ENCODE measurements around the gene SLC4A8. TPM values are rescaled to one million over a fixed set of nuclear protein-coding genes. Genes with fewer than 3 reads are reported as not detected.
A peak's percentile ranks its signal among the peaks of the same experiment; 100 is the strongest.

The SLC4A8 gene
- total RNA-seq, 1 donor from 2014 or later: 1.9 TPM

GRCh38 chr12:51395283-51396230, 29.1 kb upstream of the SLC4A8 start:
- DNase-seq: no peak

- DNase-seq: no peak
Observed at GRCh38 chr12:51397670-51398069, 27.0 kb upstream of the SLC4A8 start.

- no peak for DNase-seq
Observed at GRCh38 chr12:51399891-51400290, 24.7 kb upstream of the SLC4A8 start.

DNA sequence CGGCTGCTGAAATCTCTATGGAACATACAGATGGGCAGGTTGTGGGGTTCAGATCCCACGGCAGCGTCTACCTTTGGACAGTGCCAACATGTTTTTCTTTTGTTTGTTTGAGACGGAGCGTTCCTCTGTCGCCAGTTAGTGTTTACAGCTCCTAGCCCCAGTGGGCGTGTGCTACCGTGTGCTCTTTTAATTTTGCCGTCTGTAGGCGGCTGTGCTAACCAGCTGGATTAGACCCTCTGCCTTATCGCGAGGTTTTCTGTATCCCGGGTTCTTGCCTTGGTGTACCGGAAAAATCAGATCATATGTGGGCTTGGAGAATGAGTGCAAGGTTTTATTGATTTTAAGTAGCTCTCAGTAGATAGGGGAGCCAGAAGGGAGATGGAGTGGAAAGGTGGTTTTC, 23.6 kb upstream of the SLC4A8 start:
- no peak for DNase-seq

DNA sequence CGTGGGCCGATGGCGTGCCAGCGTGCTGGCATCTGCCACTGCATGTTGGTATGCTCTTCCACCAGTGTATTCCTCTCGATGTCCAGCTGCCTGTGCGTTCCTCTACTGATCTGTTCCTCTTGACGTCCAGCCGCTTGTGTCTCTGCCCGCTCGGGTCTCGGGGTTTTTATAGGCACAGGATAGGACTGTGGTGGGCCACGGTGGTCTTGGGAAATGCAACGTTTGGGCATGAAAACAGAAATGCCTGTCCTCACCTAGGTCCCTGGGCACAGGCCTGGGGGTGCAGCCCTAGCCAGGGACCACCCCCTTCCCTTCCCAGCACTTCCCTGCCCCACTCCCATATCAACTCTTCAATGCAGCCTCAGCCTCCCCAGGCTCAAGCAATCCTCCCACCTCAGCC, 23.1 kb upstream of the SLC4A8 start:
- DNase-seq: no peak

DNA sequence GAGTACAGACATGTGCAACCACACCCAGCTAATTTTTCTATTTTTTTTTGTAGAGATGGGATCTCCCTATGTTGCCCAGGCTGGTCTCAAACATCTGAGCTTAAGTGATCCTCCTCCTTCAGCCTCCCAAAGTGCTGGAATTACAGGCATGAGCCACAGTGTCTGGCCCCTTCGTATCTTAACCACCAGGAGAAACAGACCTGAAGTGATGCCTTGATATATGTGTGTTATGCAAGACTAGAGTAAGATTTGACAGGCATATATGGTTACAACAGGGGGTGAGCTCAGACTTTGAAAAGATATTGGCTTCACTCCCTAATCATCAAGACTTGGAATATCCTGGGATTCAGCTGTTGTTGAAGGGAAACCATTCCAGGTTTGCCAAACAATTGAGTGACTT, 22.7 kb upstream of the SLC4A8 start:
- DNase-seq: no peak

GRCh38 chr12:51403159-51403558, 21.5 kb upstream of the SLC4A8 start:
- DNase-seq: no peak

- no peak for DNase-seq
Observed at GRCh38 chr12:51403681-51404136, 20.9 kb upstream of the SLC4A8 start.

- no peak for DNase-seq
Observed at GRCh38 chr12:51404627-51405026, 20.0 kb upstream of the SLC4A8 start.

DNA sequence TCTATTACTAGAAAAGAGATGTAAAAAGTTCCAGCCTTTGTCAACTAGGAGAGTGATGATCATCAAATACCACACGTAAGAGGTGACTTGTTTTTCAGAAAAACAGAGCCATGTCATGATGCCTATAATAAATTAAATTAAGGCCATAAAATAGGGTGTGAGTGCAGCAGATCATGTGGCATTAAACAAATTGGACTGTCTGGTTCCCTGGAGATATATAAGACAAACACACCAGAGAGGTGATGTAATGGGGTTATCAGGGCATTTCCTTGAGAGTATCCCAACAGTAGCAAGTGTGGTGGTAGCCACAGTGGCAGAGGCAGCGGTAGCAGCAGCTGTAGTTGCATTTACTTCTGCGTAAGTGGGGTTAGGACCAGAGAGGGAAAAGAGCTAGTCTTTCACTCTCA, 18.8 kb upstream of the SLC4A8 start:
- DNase-seq: no peak

DNA sequence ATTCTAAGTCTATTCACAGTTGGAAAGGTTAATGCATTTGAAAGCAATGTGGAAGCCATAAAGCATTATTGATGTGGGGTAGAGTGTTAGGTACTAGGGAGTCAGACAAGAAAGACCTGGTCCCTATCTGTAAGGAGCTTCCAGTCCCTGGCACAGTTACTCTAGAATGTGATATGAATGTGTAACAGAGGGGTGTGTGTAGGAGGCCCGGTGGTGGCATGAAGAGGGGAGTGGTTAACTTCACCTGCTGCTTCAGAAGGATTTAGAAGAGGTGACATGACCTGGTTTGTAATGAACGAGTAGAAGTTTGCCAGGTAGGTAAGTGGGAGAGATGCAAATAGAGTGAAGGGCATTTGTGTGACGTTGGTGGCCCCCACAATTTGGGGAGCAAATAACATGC, 18.3 kb upstream of the SLC4A8 start:
- DNase-seq: no peak

- DNase-seq: no peak
Observed at GRCh38 chr12:51406859-51407258, 17.8 kb upstream of the SLC4A8 start.

DNA sequence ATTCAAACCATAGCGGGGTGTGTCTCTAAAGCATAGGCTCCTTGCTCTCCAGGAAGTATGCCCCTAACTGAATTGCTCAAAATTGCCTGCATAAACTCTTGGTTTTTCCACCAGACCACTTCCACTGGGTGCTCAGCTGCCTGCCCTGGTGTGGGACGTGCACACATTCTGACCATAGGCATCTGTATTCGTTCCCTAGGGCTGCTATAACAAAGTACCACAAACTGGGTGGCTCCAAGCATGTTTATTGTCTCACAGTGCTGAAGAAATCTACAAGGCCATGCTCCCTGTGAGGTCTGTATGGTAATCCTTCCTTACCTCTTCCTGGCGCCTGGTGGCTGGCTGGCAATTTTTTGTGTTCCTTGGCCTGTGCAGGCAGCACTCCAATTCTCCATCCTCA, 17.0 kb upstream of the SLC4A8 start:
- no peak for DNase-seq

- no peak for DNase-seq
Observed at GRCh38 chr12:51409846-51410245, 14.8 kb upstream of the SLC4A8 start.

DNA sequence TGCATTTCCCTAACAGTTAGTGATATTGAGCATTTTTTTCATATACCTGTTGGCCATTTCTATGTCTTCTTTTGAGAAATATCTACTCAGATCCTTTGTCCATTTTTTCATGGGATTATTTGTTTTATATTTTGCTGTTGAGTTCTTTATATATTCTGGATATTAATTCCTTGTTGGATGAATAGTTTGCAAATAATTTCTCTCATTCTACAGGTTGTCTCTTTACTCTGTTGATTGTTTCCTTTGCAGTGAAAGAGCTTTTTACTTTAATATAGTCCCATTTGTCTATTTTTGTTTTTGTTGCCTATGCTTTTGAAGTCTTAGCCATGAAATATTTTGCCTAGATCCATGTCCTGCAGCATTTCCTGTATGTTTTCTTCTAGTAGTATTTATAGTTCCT, 11.5 kb upstream of the SLC4A8 start:
- DNase-seq: no peak

- DNase-seq: no peak
Observed at GRCh38 chr12:51413791-51414190, 10.8 kb upstream of the SLC4A8 start.

GRCh38 chr12:51415931-51416330, 8.7 kb upstream of the SLC4A8 start:
- no peak for DNase-seq

DNA sequence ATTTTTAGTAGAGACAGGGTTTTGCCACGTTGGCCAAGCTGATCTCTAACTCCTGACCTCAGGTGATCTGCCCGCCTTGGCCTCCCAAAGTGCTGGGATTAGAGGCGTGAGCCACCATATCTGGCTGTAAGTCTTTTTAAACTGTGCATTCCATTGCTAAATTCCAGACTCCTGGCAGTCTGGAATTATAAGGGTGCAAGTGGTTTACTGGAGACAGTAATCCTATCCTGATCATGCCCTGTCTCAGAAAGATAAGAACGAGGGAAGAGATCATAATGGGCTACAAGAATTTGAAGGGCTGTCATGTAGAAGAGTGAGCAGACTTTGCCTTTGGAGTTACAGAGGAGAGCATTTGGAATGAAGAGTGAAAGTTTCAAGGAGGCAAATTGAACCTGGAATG, 6.8 kb upstream of the SLC4A8 start:
- DNase-seq: no peak

DNA sequence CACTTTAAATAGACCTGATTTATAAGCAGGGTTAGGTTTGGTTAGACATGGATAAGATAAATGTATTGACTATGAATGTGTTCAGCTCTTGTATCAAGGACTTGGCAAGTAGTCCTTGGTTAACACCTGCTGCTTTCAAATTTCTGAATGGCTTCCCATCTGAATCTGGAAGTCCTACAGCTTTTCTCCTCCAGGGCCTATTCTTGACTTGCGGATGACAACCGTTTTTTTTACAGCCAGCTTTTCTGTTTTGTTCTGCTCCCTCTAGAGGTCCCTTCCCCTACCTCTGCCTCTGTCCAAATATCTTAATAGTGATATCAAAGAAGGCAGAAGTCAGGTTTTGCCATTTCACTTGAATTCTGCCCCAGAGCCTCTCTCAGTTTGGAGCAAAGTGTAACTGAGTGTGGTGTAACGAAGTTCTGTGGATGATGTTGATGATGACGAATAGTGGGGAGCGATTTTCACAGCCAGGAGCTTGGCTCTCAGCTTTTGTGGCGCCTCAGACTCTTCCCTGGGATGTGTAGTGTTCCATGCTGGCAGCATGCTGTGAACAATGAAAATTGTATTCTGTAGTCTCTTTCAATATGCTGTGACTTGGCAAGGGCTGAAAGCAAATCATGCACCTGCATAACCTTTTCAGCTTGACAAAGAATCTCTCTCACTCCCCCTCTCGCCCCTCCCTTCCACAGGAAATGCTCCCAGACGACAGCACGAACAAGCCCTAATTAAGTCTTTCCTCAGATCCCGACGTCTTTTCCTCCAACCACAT, 5.0 kb upstream of the SLC4A8 start:
- no peak for DNase-seq

- DNase-seq: peak; percentile 50
Observed at GRCh38 chr12:51421266-51421884, 3.3 kb upstream of the SLC4A8 start.

- no peak for DNase-seq
Observed at GRCh38 chr12:51424094-51424661, 453 bp upstream of the SLC4A8 start.

DNA sequence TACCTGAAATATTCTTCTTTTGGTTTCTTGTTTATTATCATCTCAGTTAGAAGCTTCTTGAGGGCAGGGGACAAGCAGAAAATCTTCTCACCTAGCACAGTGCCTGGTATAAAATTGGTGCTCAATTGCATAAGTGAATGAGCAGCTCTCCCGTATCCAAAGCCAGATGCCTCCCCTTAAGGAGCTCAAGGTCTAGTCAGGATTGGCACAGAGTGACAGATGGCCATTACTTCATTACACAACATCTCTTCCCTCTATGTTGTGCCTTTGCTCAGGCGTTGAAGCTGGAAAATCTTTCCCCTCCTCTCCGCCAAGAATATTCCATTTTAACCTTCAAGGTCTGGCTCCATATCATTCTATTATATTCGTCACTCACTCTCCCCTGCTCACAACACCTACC, 3.6 kb downstream of the SLC4A8 start:
- DNase-seq: no peak

GRCh38 chr12:51429700-51430099, 5.1 kb downstream of the SLC4A8 start:
- no peak for DNase-seq
